ENCODE data around the gene VSIR.

GRCh38 chr10:71773221-71773971 lies at the start of gene VSIR:
- peak; percentile 91 to 95 (median 94) for TF ChIP-seq CTCF (IDR thresholded peaks at IDR 0.05)
- TF ChIP-seq POLR2A (IDR thresholded peaks at IDR 0.05; ENCODE audit: low read depth), result peak; percentile 89
- peak; percentile 83 to 97 for TF ChIP-seq POLR2AphosphoS5 (IDR thresholded peaks at IDR 0.05)
